Measurements from ENCODE around the gene CLDN2. TPM values are rescaled to one million over a fixed set of nuclear protein-coding genes. Genes with fewer than 3 reads are reported as not detected.
"Not testable (repeated sequence)": the region's sequence is repeated elsewhere in the genome, so short reads cannot be mapped to it uniquely, and the experiment has no call there.

The CLDN2 gene
- total RNA-seq, 1 donor from 2014 or later, result not detected

DNA sequence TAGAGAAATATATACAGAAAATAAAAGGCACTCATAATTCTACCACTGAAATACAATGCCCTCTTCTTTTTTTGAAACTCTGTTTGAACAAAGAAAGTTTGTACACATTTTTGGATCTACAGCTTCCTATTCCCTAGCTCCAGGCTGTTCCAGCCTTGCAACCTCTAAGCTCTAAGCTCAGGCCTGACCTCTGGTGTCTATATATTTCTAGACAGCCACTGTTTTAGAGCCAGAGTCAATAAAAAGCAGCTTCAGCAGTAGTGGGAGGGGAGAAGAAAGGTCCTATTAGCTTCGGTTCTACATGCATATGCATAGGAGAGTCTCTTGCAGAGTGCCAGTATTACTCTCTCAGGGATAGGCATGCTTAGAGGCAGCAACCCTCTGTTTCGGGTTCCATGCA is 39.7 kb downstream of the CLDN2 start:
- peak; percentile 25 to 43 for DNase-seq (ENCODE audit: low read depth in 2 of 2)

DNA sequence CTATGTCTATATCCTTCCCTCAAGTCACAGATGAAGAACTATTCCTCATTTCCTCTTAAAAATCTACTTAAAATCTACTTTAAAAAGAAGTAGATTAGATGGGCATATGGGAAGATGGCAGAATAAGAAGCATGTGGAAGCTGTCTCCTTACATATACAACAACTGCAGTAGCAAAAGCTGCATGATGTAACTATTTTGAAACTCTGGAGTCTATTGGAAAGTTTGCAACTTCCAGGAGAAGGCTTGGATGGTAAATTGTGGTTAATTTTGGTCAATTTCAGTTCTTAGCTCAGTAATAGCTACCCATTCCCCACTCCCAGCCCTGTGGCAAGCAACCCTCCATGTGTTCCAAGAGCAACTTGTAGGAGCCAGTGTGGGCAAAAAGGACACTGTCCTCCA is 42.9 kb downstream of the CLDN2 start:
- no peak for DNase-seq (ENCODE audit: low read depth in 2 of 2)

DNA sequence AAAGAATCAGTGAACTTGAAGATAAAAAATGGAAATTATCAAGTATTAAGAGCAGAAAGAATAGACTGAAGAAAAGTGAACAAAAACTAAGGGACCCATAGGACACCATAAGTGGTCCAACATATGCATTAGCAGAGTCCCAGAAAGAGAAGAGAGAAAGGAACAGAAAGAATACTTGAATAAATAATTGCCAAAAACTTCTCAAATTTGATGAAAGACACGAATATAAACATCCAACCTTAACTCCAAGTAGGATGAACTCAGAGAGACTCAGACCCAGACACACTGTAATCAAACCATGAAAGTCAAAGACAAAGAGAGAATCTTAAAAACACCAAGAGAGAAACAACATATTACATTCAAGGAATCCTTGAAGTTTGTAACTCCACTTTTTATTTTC is 44.1 kb downstream of the CLDN2 start:
- DNase-seq (ENCODE audit: low read depth in 2 of 2), result no peak

DNA sequence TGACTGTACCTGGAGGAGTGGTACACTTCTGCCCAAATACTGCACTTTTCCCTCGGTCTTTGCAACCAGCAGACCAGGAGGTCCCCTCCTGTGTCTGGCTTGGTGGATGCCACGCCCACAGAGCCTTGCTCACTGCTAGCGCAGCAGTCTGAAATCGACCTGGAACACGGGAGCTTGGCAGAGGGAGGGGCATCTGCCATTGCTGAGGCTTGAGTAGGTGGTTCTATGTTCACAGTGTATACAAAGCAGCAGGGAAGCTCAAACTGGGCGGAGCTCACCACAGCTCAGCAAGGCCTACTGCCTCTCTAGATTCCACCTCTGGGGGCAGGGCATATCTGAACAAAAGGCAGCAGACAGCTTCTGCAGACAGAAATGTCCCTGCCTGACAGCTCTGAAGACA is 46.3 kb downstream of the CLDN2 start:
- DNase-seq (ENCODE audit: low read depth in 2 of 2), result not testable (repeated sequence)

DNA sequence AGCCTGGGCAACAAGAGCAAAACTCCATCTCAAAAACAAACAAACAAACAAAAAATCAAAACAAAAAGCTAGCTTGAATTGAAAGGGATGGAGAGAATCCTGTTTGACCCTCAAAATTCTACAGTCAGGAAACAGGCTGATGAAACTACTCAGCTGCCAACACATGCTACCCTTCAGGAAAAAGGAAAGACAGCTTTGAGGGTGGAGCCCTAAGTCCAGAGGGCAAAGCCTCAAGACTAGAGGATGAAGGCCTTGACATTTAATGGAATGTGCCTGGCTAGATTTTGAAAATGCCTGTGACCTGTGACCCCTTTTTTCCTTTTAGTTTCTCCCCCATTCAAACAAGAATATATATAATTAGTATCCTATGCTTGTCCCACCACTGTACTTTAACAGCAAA is 52.7 kb downstream of the CLDN2 start:
- DNase-seq (ENCODE audit: low read depth in 2 of 2), result no peak

DNA sequence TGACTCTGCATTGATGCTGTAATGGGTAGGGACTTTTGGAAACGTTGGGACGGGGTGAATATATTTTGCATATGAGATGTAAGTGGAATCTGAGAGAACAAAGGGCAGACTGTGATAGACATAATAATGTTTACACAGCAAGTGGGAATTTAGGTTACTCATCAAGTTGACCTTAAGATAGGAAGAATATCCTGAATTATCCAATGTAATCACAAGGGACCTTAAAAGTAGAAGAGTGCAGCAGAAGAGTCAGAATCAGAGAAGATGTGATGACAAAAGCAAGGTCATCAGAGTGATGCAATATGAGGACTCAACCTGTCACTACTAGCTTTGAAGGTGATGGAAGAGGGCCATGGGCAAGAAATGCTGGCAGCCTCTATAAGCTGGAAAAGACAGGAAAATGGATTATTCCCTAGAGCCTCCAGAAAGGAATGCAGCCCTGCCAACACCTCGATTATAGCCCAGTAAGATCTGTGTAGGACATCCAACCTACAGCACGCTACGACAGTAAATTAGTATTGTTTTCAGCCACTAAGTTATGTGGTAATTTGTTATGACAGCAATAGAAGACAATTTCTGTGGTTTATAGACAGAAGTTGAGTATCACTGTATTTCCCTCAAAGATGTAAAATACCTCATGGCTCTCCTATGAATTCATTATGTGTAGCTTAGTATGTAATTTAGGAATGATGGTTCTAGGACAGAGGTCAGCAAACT is 53.4 kb downstream of the CLDN2 start:
- no peak for DNase-seq (ENCODE audit: low read depth in 2 of 2)

DNA sequence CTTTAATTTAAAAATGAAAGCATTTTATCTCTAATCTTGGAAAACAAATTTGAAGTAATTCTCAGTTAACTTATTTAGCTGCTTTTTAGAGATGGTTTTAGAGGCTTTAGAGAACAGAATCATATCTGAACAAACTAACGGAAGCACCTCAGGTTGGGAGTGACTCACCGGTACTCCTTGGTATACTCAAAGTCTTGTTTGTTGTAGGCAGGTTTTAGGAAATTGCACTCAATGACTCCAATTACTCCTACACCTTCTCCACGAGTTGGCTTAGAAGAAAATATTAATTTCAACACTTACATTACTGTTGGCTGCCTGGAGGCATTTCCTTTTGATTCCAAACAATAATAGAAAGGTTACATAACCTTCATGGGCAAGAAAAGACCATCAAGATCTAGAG is 56.2 kb downstream of the CLDN2 start:
- DNase-seq (ENCODE audit: low read depth in 2 of 2), result no peak

Other genes starting within 250 kb of the CLDN2 start
- gene RNF128, start 193.7 kb upstream of the CLDN2 start, total RNA-seq, result under 0.01 TPM in 2 replicates
- 2.2 and 3.4 TPM in 2 replicates for gene TBC1D8B, start 117.7 kb upstream of the CLDN2 start, total RNA-seq
- gene RIPPLY1, start 17.1 kb upstream of the CLDN2 start, total RNA-seq, result not detected in 2 replicates
- 6.5 and 6.7 TPM in 2 replicates for gene MORC4, start 79.8 kb downstream of the CLDN2 start, total RNA-seq
- 7.9 and 8.1 TPM in 2 replicates for gene RBM41, start 198.4 kb downstream of the CLDN2 start, total RNA-seq